Parathyroid adenoma (tissue), 2 donors: ENCODE data around the gene ARHGEF4.

ENCODE experiments used
- H2AFZ ChIP-seq: fragments of 300-600 bp; sonication (generic); one replicate; pipeline ENCODE4 v1.7.0; 2017; ENCODE audit warnings: antibody characterized with exemption, mild to moderate bottlenecking
- H3K27ac ChIP-seq: fragments of 300-600 bp; sonication (generic); one replicate; pipeline ENCODE4 v1.7.0; 2017
- H3K27me3 ChIP-seq: fragments of 300-600 bp; sonication (generic); one replicate; pipeline ENCODE4 v1.7.0; 2017; ENCODE audit warnings: low read length; ENCODE audit not compliant: control insufficient read depth, insufficient read depth
- H3K36me3 ChIP-seq: fragments of 300-600 bp; sonication (generic); one replicate; pipeline ENCODE4 v1.7.0; 2017; ENCODE audit warnings: low read length; ENCODE audit not compliant: control insufficient read depth, insufficient read depth
- H3K4me1 ChIP-seq: fragments of 300-600 bp; sonication (generic); one replicate; pipeline ENCODE4 v1.7.0; 2017; ENCODE audit warnings: control low read depth
- H3K4me2 ChIP-seq: fragments of 300-600 bp; sonication (generic); one replicate; pipeline ENCODE4 v1.7.0; 2017; ENCODE audit warnings: low read length
- H3K4me3 ChIP-seq: fragments of 300-600 bp; sonication (generic); one replicate; pipeline ENCODE4 v1.7.0; 2017; ENCODE audit warnings: low read depth, low read length
- H3K79me2 ChIP-seq: fragments of 300-600 bp; sonication (generic); one replicate; pipeline ENCODE4 v1.7.0; 2017; ENCODE audit warnings: control low read depth
- H3K9ac ChIP-seq: fragments of 300-600 bp; sonication (generic); one replicate; pipeline ENCODE4 v1.7.0; 2017; ENCODE audit warnings: mild to moderate bottlenecking
- H3K9me3 ChIP-seq: fragments of 300-600 bp; sonication (generic); one replicate; pipeline ENCODE4 v1.7.0; 2017; ENCODE audit warnings: low read length; ENCODE audit not compliant: control insufficient read depth
- TF ChIP-seq, protein P1 (sequence below): fragments of 300-600 bp; sonication (generic); IDR thresholded peaks from one replicate; pipeline ENCODE4 v1.7.0; 2017; ENCODE audit warnings: antibody characterized with exemption, mild to moderate bottlenecking
- donor health status: primary hyperparathyroidism.

The ARHGEF4 gene

DNA sequence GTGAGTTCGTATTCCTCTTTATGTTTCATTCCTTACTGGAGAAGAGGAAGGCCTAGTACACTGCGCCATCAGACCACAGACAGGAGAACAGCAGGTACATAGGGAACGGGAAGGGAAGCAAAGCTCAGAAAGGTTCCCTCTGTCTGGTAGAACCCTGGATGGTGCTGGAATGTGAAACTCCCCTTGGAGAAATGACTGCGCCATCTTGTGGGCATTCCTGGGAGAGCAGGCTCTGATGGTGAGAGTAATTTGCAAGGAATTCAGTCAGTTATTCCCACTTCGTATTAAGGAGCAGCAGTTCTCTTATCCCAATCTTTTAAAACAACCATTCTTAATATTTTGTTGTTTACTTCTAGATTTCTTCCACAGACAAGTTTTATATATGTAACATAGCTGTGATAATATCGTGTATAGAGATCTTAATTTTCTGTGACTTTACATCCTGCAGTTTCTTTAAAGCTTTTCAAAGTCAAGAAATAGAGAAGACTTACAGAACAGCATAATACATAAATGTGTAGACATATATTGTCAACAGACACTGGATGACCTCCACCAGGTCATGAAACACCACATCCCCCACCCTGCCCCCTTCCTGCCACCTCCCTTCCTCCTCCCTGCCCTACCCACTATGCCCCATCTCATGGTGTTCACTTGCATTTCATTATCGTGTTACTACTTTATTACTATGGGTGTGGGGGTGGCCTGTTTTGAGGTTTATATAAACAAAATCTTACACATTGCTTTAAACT is 83.9 kb downstream of the ARHGEF4 start:
- TF ChIP-seq, protein P1, sequence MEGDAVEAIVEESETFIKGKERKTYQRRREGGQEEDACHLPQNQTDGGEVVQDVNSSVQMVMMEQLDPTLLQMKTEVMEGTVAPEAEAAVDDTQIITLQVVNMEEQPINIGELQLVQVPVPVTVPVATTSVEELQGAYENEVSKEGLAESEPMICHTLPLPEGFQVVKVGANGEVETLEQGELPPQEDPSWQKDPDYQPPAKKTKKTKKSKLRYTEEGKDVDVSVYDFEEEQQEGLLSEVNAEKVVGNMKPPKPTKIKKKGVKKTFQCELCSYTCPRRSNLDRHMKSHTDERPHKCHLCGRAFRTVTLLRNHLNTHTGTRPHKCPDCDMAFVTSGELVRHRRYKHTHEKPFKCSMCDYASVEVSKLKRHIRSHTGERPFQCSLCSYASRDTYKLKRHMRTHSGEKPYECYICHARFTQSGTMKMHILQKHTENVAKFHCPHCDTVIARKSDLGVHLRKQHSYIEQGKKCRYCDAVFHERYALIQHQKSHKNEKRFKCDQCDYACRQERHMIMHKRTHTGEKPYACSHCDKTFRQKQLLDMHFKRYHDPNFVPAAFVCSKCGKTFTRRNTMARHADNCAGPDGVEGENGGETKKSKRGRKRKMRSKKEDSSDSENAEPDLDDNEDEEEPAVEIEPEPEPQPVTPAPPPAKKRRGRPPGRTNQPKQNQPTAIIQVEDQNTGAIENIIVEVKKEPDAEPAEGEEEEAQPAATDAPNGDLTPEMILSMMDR: peak; percentile 72
- H3K9me3 ChIP-seq: no peaks in the 10 kb centered on the region
- no peak overlapping the region for H3K9ac ChIP-seq
- no peak overlapping the region for H3K4me2 ChIP-seq
- no peaks in the 10 kb centered on the region for H3K79me2 ChIP-seq
- H3K4me1 ChIP-seq: no peaks in the 10 kb centered on the region
- no peaks in the 10 kb centered on the region for H3K36me3 ChIP-seq
- no peaks in the 10 kb centered on the region for H3K27me3 ChIP-seq
- H3K4me3 ChIP-seq: no peak overlapping the region
- H3K27ac ChIP-seq: no peak overlapping the region
- H2AFZ ChIP-seq: no peak overlapping the region

DNA sequence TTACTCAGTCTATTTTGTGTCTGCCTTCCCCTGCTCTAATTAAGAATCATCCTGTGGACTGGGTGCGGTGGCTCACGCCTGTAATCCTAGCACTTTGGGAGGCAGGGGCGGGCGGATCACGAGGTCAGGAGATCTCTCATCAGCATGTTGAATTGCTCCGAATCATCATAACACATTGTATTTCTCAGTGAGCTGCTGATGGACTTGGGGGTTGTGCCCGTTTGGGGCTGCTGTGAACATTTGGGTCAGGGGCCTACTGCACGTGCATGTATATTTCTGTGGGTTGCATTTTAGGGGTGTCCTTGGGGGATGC is 84.4 kb downstream of the ARHGEF4 start:
- Histone ChIP-seq H3K9me3 (no peaks in the 10 kb centered on the region), H3K27me3 (no peaks in the 10 kb centered on the region), H3K9ac (no peak overlapping the region), H3K4me1 (no peaks in the 10 kb centered on the region), H3K27ac (no peak overlapping the region), H3K4me3 (no peak overlapping the region), H3K4me2 (no peak overlapping the region), H2AFZ (no peak overlapping the region), H3K79me2 (no peaks in the 10 kb centered on the region), H3K36me3 (no peaks in the 10 kb centered on the region)
- TF ChIP-seq, protein P1: no peak

DNA sequence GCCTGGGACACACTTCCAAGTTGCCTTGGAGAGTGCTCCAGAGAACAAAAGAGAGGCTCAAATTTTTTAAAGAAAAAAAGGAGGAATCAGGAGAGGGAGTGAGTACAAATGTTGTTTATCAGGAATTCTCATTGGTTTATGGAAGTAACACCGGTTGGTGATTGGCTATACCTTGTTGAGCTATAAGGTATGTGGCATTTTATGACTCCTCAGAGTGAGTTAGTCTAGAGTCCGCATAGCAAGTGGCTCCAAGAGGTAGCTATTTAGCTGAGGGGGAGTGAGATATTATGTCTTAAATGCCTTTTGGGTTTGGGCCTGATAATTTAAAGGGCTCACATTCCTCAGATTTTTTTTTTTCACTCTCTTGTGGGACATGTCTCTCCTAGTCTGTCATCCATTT is 85.7 kb downstream of the ARHGEF4 start:
- TF ChIP-seq, protein P1: no peak
- Histone ChIP-seq H3K4me3 (no peak overlapping the region), H3K27me3 (no peaks in the 10 kb centered on the region), H3K79me2 (no peaks in the 10 kb centered on the region), H2AFZ (no peak overlapping the region), H3K27ac (no peak overlapping the region), H3K36me3 (no peaks in the 10 kb centered on the region), H3K4me1 (no peaks in the 10 kb centered on the region), H3K9me3 (no peaks in the 10 kb centered on the region), H3K9ac (no peak overlapping the region), H3K4me2 (no peak overlapping the region)

DNA sequence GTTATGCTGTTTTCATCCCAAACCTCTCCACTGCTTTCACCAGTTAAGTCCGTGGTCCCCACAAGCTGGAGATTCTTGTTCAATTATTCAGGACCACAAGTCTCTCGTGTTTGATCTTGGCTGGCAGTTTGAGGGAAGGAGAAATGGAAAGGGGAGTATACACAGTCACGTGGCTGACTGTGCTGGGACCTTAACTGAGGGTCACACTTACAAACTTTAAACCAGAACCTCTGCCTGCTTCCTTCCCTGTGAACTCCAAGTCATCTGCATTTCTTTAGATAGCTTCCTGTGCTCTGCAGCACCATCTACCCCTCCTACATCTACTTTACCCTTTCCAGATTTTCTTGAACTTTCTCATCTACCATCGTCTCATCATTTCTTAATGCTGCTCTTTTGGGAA is 91.7 kb downstream of the ARHGEF4 start:
- TF ChIP-seq, protein P1: no peak
- no peak overlapping the region for H3K4me3 ChIP-seq
- H3K27me3 ChIP-seq: no peaks in the 10 kb centered on the region
- no peak overlapping the region for H3K9ac ChIP-seq
- no peaks in the 10 kb centered on the region for H3K4me1 ChIP-seq
- H3K79me2 ChIP-seq: no peaks in the 10 kb centered on the region
- no peaks in the 10 kb centered on the region for H3K36me3 ChIP-seq
- H3K27ac ChIP-seq: no peak overlapping the region
- no peak overlapping the region for H3K4me2 ChIP-seq
- no peak overlapping the region for H2AFZ ChIP-seq
- no peaks in the 10 kb centered on the region for H3K9me3 ChIP-seq
